SK-N-SH (cell line): Measurements from ENCODE around the gene NEU3. TPM values are rescaled to one million over a fixed set of nuclear protein-coding genes. Genes with fewer than 3 reads are reported as not detected.

Experiments used
- CTCF ChIA-PET: fragments of 300-600, 350-600 bp; formaldehyde crosslinking; extraction: SDS; loops from one replicate; lab custom pipeline; 2021; lab: Yijun Ruan, JAX
- POLR2A ChIA-PET: fragments of 350-600 bp; sonication (Branson Sonifier 250); formaldehyde crosslinking; extraction: SDS; loops from one replicate; lab custom pipeline; 2020; ENCODE audit warnings: antibody characterized with exemption, inconsistent platforms; lab: Yijun Ruan, JAX
- DNase-seq: peaks from one replicate; pipeline ENCODE4 v3.0.0; 2012
- H2AFZ ChIP-seq: fragments of 200-600 bp; sonication (generic); 2 replicates; pipeline ENCODE4 v1.8.1; 2016; ENCODE audit warnings: antibody characterized with exemption, mild to moderate bottlenecking, low read depth
- H3F3A ChIP-seq: fragments of 200-600 bp; sonication (generic); replicated peaks from 2 replicates; pipeline ENCODE3; 2016; ENCODE audit warnings: antibody characterized with exemption, mild to moderate bottlenecking; ENCODE audit not compliant: insufficient read depth
- H3K27ac ChIP-seq, 2 experiments: fragments of 200-500 bp in 1 of 2; fragments of 200-600 bp in 1 of 2; sonication (Bioruptor generic) in 1 of 2; sonication (generic), shearing (Covaris generic) in 1 of 2; 2 replicates each; pipeline versions ENCODE4 v1.5.1 to v1.6.1; 2014 to 2016; ENCODE audit warnings: low read depth in 2 of 2, inconsistent platforms in 1 of 2, low read length in 1 of 2, mild to moderate bottlenecking in 1 of 2, mixed read lengths in 1 of 2
- H3K27me3 ChIP-seq: fragments of 200-600 bp; sonication (generic), shearing (Covaris generic); 2 replicates; pipeline ENCODE4 v1.6.1; 2016; ENCODE audit warnings: mixed run types; ENCODE audit not compliant: insufficient read depth
- H3K36me3 ChIP-seq, 2 experiments: fragments of 200-500 bp in 1 of 2; fragments of 200-600 bp in 1 of 2; sonication (Bioruptor generic) in 1 of 2; sonication (generic) in 1 of 2; replicated peaks in 1 of 2; 2 replicates each; pipeline versions ENCODE3 to v1.5.1; 2014 to 2016; ENCODE audit warnings: low read length in 1 of 2, mild to moderate bottlenecking in 1 of 2; ENCODE audit not compliant: insufficient read depth in 2 of 2, control insufficient read depth in 1 of 2
- H3K4me1 ChIP-seq, 2 experiments: fragments of 200-500 bp in 1 of 2; fragments of 200-600 bp in 1 of 2; sonication (Bioruptor generic) in 1 of 2; sonication (generic), shearing (Covaris generic) in 1 of 2; 2 replicates each; pipeline versions ENCODE4 v1.5.1 to v1.6.1; 2014 to 2016; ENCODE audit warnings: low read depth in 1 of 2, low read length in 1 of 2, mixed run types in 1 of 2; ENCODE audit not compliant: insufficient read depth in 2 of 2, control insufficient read depth in 1 of 2
- H3K4me2 ChIP-seq: fragments of 200-600 bp; sonication (generic), shearing (Covaris generic); 2 replicates; pipeline ENCODE4 v1.6.1; 2017; ENCODE audit warnings: mixed run types
- H3K4me3 ChIP-seq, 2 experiments: fragments of 200-500 bp in 1 of 2; fragments of 200-600 bp in 1 of 2; sonication (Bioruptor generic) in 1 of 2; sonication (generic), shearing (Covaris generic) in 1 of 2; 2 replicates each; pipeline versions ENCODE4 v1.5.1 to v1.8.1; 2014 to 2016; ENCODE audit warnings: low read depth in 2 of 2, inconsistent platforms in 1 of 2, low read length in 1 of 2, mild to moderate bottlenecking in 1 of 2, mixed read lengths in 1 of 2, moderate library complexity in 1 of 2
- H3K79me2 ChIP-seq: fragments of 200-600 bp; sonication (generic); 2 replicates; pipeline ENCODE4 v1.8.1; 2017; ENCODE audit warnings: mild to moderate bottlenecking; ENCODE audit not compliant: insufficient read depth
- H3K9ac ChIP-seq: fragments of 200-600 bp; sonication (generic); 2 replicates; pipeline ENCODE4 v1.6.1; 2017; ENCODE audit warnings: mixed run types
- H3K9me2 ChIP-seq: fragments of 200-600 bp; sonication (generic); 2 replicates; pipeline ENCODE4 v1.6.1; 2017; ENCODE audit warnings: mixed run types
- H3K9me3 ChIP-seq: fragments of 200-600 bp; sonication (generic); 2 replicates; pipeline ENCODE4 v1.6.1; 2017; ENCODE audit warnings: mixed run types, mild to moderate bottlenecking, moderate library complexity
- H4K20me1 ChIP-seq: fragments of 200-600 bp; sonication (generic); 2 replicates; pipeline ENCODE4 v1.6.1; 2017; ENCODE audit warnings: mild to moderate bottlenecking, mixed run types; ENCODE audit not compliant: insufficient read depth
- CHD2 ChIP-seq: fragments of 150-350 bp; IDR thresholded peaks from 2 replicates; pipeline ENCODE4 v1.6.1; 2018; ENCODE audit warnings: low read length; ENCODE audit not compliant: partially characterized antibody
- CTCF ChIP-seq: fragments of 200-600 bp; sonication (generic); IDR thresholded peaks from 2 replicates; pipeline ENCODE4 v1.6.1; 2017; ENCODE audit warnings: antibody characterized with exemption, mild to moderate bottlenecking, moderate library complexity
- ELF1 ChIP-seq: IDR thresholded peaks from 2 replicates; pipeline ENCODE4 v1.4.0; 2012
- EP300 ChIP-seq, 2 experiments: IDR thresholded peaks; 2 replicates each; pipeline versions ENCODE4 v1.4.0 to v1.6.1; 2012; ENCODE audit warnings: borderline replicate concordance in 1 of 2, low read depth in 1 of 2, low read length in 1 of 2
- EZH2phosphoT487 ChIP-seq: fragments of 200-600 bp; sonication (generic); IDR thresholded peaks from 2 replicates; pipeline ENCODE4 v1.6.1; 2017; ENCODE audit warnings: low read depth, mixed run types, mild to moderate bottlenecking, antibody characterized with exemption, moderate library complexity, borderline replicate concordance
- FOXJ3 ChIP-seq: sonication (generic); formaldehyde crosslinking; IDR thresholded peaks from 2 replicates; pipeline ENCODE4 v1.5.1; 2020; ENCODE audit warnings: mild to moderate bottlenecking, missing genetic modification reagents
- JUND ChIP-seq: IDR thresholded peaks from 2 replicates; pipeline ENCODE4 v1.4.0; 2012
- MXI1 ChIP-seq: IDR thresholded peaks from 2 replicates; pipeline ENCODE4 v1.6.1; 2012; ENCODE audit warnings: mild to moderate bottlenecking, low read depth, low read length, improper control_type of control experiment
- PBX3 ChIP-seq: IDR thresholded peaks from 2 replicates; pipeline ENCODE4; 2012
- POLR2AphosphoS5 ChIP-seq: IDR thresholded peaks from 2 replicates; pipeline ENCODE4 v1.6.1; 2012; ENCODE audit warnings: low read depth, low read length
- RCOR1 ChIP-seq: fragments of 150-350 bp; IDR thresholded peaks from 2 replicates; pipeline ENCODE4 v1.6.1; 2017; ENCODE audit warnings: antibody characterized with exemption, low read length
- SIN3A ChIP-seq: IDR thresholded peaks from 2 replicates; pipeline ENCODE4 v1.6.1; 2012; ENCODE audit warnings: low read depth, mild to moderate bottlenecking, low read length, moderate library complexity, borderline replicate concordance
- SMC3 ChIP-seq: IDR thresholded peaks from 2 replicates; pipeline ENCODE4 v1.6.1; 2012; ENCODE audit warnings: low read depth, low read length, improper control_type of control experiment
- TAF1 ChIP-seq: IDR thresholded peaks from 2 replicates; pipeline ENCODE4 v1.6.1; 2012; ENCODE audit warnings: low read depth, mild to moderate bottlenecking, low read length, moderate library complexity, borderline replicate concordance
- TCF12 ChIP-seq: IDR thresholded peaks from 2 replicates; pipeline ENCODE4 v1.4.0; 2012
- USF1 ChIP-seq: IDR thresholded peaks from 2 replicates; pipeline ENCODE4 v1.4.0; 2012; ENCODE audit warnings: low read depth, borderline replicate concordance
- USF2 ChIP-seq: fragments of 150-350 bp; IDR thresholded peaks from 2 replicates; pipeline ENCODE4 v1.6.1; 2017; ENCODE audit warnings: antibody characterized with exemption, low read length, low read depth, borderline replicate concordance
- YY1 ChIP-seq: IDR thresholded peaks from 2 replicates; pipeline ENCODE4 v1.4.0; 2012; ENCODE audit warnings: low read depth, mild to moderate bottlenecking
- WGBS: methylation state at CpG from one replicate; pipeline ENCODE4 v1.1.6; 2017; ENCODE audit warnings: low lambda C conversion rate; 5-methylcytosine and 5-hydroxymethylcytosine counted together
- polyA plus RNA-seq, 3 experiments: library from polyadenylated mRNA; depleted of rRNA; stranded (reverse); fragments of >200 nt; gene quantifications; 2 replicates each; pipeline ENCODE4 v1.2.3, GENCODE V29; 2012

NEU3 gene
- polyA plus RNA-seq, 1 of the 3 experiments (the other 2 are of a cell fraction), result 5.7 TPM

GRCh38 chr11:75023446-75024067 lies 34.8 kb downstream of the NEU3 start:
- POLR2A ChIA-PET, result no interaction called here
- no peak overlapping the region for H2AFZ ChIP-seq
- H3K4me1 ChIP-seq, result peaks cover 0 to 13% of the 10 kb centered on the region in 2 experiments; a peak in 1 of 4 replicates
- no peaks in the 10 kb centered on the region for H3K27me3 ChIP-seq
- no peaks in the 10 kb centered on the region for H4K20me1 ChIP-seq
- no peak for DNase-seq
- no peak overlapping the region for H3K4me2 ChIP-seq
- H3K9ac ChIP-seq, result no peak overlapping the region
- no peaks in the 10 kb centered on the region for H3K9me3 ChIP-seq
- TF ChIP-seq EP300 (IDR thresholded peaks at IDR 0.05; ENCODE audit: borderline replicate concordance in 1 of 2, low read depth in 1 of 2, low read length in 1 of 2), result no peak
- TF ChIP-seq EZH2phosphoT487, result no peak
- TF ChIP-seq CTCF, result no peak
- no peak for TF ChIP-seq FOXJ3
- no peak for TF ChIP-seq PBX3
- no peak for TF ChIP-seq RCOR1
- no peak for TF ChIP-seq USF1
- no peak for TF ChIP-seq TCF12
- no peak for TF ChIP-seq MXI1
- TF ChIP-seq TAF1, result no peak
- TF ChIP-seq YY1, result no peak
- TF ChIP-seq, all 33 proteins: peak for 0
- CTCF ChIA-PET, result interaction anchor here (0.6 to 7.8 kb wide), 42 partner anchors 8 to 339 kb away, joined by 3 to 258 read pairs (median 6); partner anchors contain the start of gene NEU3
- Histone ChIP-seq H3K79me2 (no peaks in the 10 kb centered on the region), H3K27ac (no peak overlapping the region), H3K36me3 (no peaks in the 10 kb centered on the region), H3F3A (no peaks in the 10 kb centered on the region), H3K4me3 (no peak overlapping the region), H3K9me2 (no peaks in the 10 kb centered on the region)
- 94% methylated on average over 3 of the region's 6 CpGs for WGBS

- ChIA-PET POLR2A (no interaction called here), CTCF (interaction anchor here (0.6 to 7.8 kb wide), 16 partner anchors 12 to 235 kb away, joined by 3 to 258 read pairs (median 13); partner anchors contain the start of gene NEU3)
- H3K79me2 ChIP-seq, result no peaks in the 10 kb centered on the region
- peaks cover 0 to 13% of the 10 kb centered on the region in 2 experiments; a peak in 1 of 4 replicates for H3K4me1 ChIP-seq
- H4K20me1 ChIP-seq, result no peaks in the 10 kb centered on the region
- WGBS, result 69% methylated on average over 4 of the region's 6 CpGs
- H3K27me3 ChIP-seq, result no peaks in the 10 kb centered on the region
- H3K36me3 ChIP-seq, result no peaks in the 10 kb centered on the region
- H3K27ac ChIP-seq, result no peak overlapping the region
- H3F3A ChIP-seq, result no peaks in the 10 kb centered on the region
- H3K4me3 ChIP-seq, result no peak overlapping the region
- H3K9ac ChIP-seq, result no peak overlapping the region
- H3K4me2 ChIP-seq, result no peak overlapping the region
- DNase-seq, result no peak
- no peaks in the 10 kb centered on the region for H3K9me3 ChIP-seq
- H2AFZ ChIP-seq, result no peak overlapping the region
- no peaks in the 10 kb centered on the region for H3K9me2 ChIP-seq
- TF ChIP-seq PBX3, result no peak
- no peak for TF ChIP-seq TCF12
- TF ChIP-seq TAF1, result no peak
- TF ChIP-seq POLR2AphosphoS5, result no peak
- TF ChIP-seq JUND, result no peak
- TF ChIP-seq CHD2, result no peak
- TF ChIP-seq ELF1, result no peak
- no peak for TF ChIP-seq SMC3
- no peak for TF ChIP-seq USF2
- no peak for TF ChIP-seq EP300 (IDR thresholded peaks at IDR 0.05; ENCODE audit: borderline replicate concordance in 1 of 2, low read depth in 1 of 2, low read length in 1 of 2)
- TF ChIP-seq SIN3A, result no peak
- TF ChIP-seq EZH2phosphoT487, result no peak
- no peak for TF ChIP-seq YY1
Observed at GRCh38 chr11:75024068-75024449, 35.3 kb downstream of the NEU3 start.
